ENCODE data around the gene PCOLCE2. TPM values are rescaled to one million over a fixed set of nuclear protein-coding genes. Genes with fewer than 3 reads are reported as not detected.

Gene PCOLCE2
- total and polyA plus RNA-seq, 2 donors (not counting 3 experiments of a cell fraction or from before 2014, with no cell fraction given): not detected

- dilution Hi-C loops (cut with MboI; ENCODE audit: extremely low pct_ligation_motif_present, low sequenced_read_pairs) (no loop called here), intact Hi-C loops (cut with micrococcal nuclease) (no loop called here)
- TF ChIP-seq MAX (IDR thresholded peaks at IDR 0.05; ENCODE audit: insufficient read depth, insufficient read length) (no peak), POLR2AphosphoS5 (IDR thresholded peaks at IDR 0.05; ENCODE audit: insufficient read depth, low read depth, low read length) (no peak), EZH2 (IDR thresholded peaks at IDR 0.05; ENCODE audit: borderline replicate concordance, low read depth, low read length, severe bottlenecking) (no peak), FOS (IDR thresholded peaks at IDR 0.05; ENCODE audit: borderline replicate concordance, insufficient read depth, low read length) (no peak), GATA2 (IDR thresholded peaks at IDR 0.05; ENCODE audit: insufficient read depth, insufficient read length, low read depth, low read length) (no peak), POLR2A (IDR thresholded peaks at IDR 0.05; ENCODE audit: low read depth, low read length) (no peak), MYC (IDR thresholded peaks at IDR 0.05; ENCODE audit: low read depth, low read length) (no peak), JUN (IDR thresholded peaks at IDR 0.05; ENCODE audit: borderline replicate concordance, insufficient read depth, insufficient read length, low read depth) (no peak)
- TF ChIP-seq, protein P1, sequence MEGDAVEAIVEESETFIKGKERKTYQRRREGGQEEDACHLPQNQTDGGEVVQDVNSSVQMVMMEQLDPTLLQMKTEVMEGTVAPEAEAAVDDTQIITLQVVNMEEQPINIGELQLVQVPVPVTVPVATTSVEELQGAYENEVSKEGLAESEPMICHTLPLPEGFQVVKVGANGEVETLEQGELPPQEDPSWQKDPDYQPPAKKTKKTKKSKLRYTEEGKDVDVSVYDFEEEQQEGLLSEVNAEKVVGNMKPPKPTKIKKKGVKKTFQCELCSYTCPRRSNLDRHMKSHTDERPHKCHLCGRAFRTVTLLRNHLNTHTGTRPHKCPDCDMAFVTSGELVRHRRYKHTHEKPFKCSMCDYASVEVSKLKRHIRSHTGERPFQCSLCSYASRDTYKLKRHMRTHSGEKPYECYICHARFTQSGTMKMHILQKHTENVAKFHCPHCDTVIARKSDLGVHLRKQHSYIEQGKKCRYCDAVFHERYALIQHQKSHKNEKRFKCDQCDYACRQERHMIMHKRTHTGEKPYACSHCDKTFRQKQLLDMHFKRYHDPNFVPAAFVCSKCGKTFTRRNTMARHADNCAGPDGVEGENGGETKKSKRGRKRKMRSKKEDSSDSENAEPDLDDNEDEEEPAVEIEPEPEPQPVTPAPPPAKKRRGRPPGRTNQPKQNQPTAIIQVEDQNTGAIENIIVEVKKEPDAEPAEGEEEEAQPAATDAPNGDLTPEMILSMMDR (IDR thresholded peaks at IDR 0.05; ENCODE audit: extremely low read depth in 1 of 2, insufficient read depth in 1 of 2, low read depth in 1 of 2, low read length in 2 of 2): no peak
- H3K9me3 ChIP-seq (replicated peaks; ENCODE audit: control insufficient read depth, insufficient read depth, low read length): no peaks in the 10 kb centered on the region
- H3K4me1 ChIP-seq (ENCODE audit: control insufficient read depth, extremely low read depth, insufficient read depth, low read length): no peaks in the 10 kb centered on the region
- H3K9ac ChIP-seq (replicated peaks; ENCODE audit: extremely low read depth, insufficient read depth, low read length): no peak overlapping the region
- ChIA-PET POLR2A (no interaction called here), CTCF (no interaction called here)
- no peaks in the 10 kb centered on the region for H3K9me1 ChIP-seq (replicated peaks; ENCODE audit: control insufficient read depth, extremely low read depth, insufficient read depth, low read length)
- no peak overlapping the region for H2AFZ ChIP-seq (ENCODE audit: low read depth, low read length)
- H3K4me2 ChIP-seq (ENCODE audit: insufficient read depth, low read length): no peak overlapping the region
- no peaks in the 10 kb centered on the region for H4K20me1 ChIP-seq (replicated peaks; ENCODE audit: control insufficient read depth, extremely low read depth, insufficient read depth, low read length)
- no peak overlapping the region for H3K4me3 ChIP-seq (replicated peaks in 1 of 3; ENCODE audit: insufficient read depth in 1 of 3, low read depth in 1 of 3, low read length in 3 of 3)
- H3K36me3 ChIP-seq (ENCODE audit: control insufficient read depth in 2 of 2, extremely low read depth in 1 of 2, insufficient read depth in 2 of 2, low read length in 2 of 2): no peaks in the 10 kb centered on the region
- H3K79me2 ChIP-seq (ENCODE audit: control insufficient read depth, insufficient read depth, low read length): no peaks in the 10 kb centered on the region
- H3K27me3 ChIP-seq (ENCODE audit: control insufficient read depth in 2 of 2, insufficient read depth in 2 of 2, low read length in 2 of 2): no peaks in the 10 kb centered on the region
- no TSS peak for BruUV-seq (replicated peaks)
- DNase-seq (ENCODE audit: low read depth, low spot score): no peak
- no peak for FAIRE-seq
- no peak overlapping the region for H3K27ac ChIP-seq (ENCODE audit: insufficient read depth, low read depth, low read length)
These were observed 92.1 kb downstream of the PCOLCE2 start for GRCh38 chr3:142796823-142797222.

All from endothelial cell of umbilical vein (primary cell).